HCT116 (cell line): ENCODE measurements around the gene CAPN5. TPM values are rescaled to one million over a fixed set of nuclear protein-coding genes. Genes with fewer than 3 reads are reported as not detected.

Experiments
- ATAC-seq: fragments of 200-7000 bp; cut with Tn5 transposase; 2 replicates; pipeline ENCODE4 v1.9.1; 2020; ENCODE audit warnings: mild to moderate bottlenecking, moderate library complexity
- BruUV-seq: library from RNA; stranded (reverse); fragments of 400-500 nt; replicated peaks from 2 replicates; lab custom pipeline; 2021; lab: Mats Ljungman, UMichigan
- CTCF ChIA-PET: fragments of 300-600 bp; sonication (Branson Sonifier 250); formaldehyde crosslinking; loops from one replicate; lab custom pipeline; 2021; ENCODE audit warnings: antibody characterized with exemption; lab: Charles Lee
- POLR2A ChIA-PET: fragments of 300-600, 350-600 bp; sonication (Branson Sonifier 250); formaldehyde crosslinking; loops from one replicate; lab custom pipeline; 2021; ENCODE audit warnings: antibody characterized with exemption; lab: Charles Lee
- RAD21 ChIA-PET, 2 experiments: fragments of 300-600 bp; sonication (Branson Sonifier 250); formaldehyde crosslinking; loops; one replicate each; lab custom pipeline; 2023; ENCODE audit warnings: low total read pairs in 2 of 2; ENCODE audit not compliant: uncharacterized antibody in 2 of 2, unreplicated experiment in 2 of 2, low non-redundant PET in 1 of 2; lab: Charles Lee
- DNase-seq: peaks from one replicate; pipeline ENCODE4 v3.0.0-alpha.2; 2010; ENCODE audit warnings: low read depth, low spot score
- H2AFZ ChIP-seq: fragments of 200-600 bp; shearing (Covaris generic), sonication (generic); 2 replicates; pipeline ENCODE4 v1.6.1; 2017; ENCODE audit warnings: low read depth, mixed run types, mixed read lengths, antibody characterized with exemption, low read length; ENCODE audit not compliant: poor library complexity, severe bottlenecking
- H3K27ac ChIP-seq: 2 replicates; pipeline ENCODE4 v1.5.1; 2012; ENCODE audit warnings: low read depth, low read length
- H3K27me3 ChIP-seq: fragments of 200-600 bp; sonication (generic); 2 replicates; pipeline ENCODE4 v1.6.1; 2016; ENCODE audit warnings: mixed run types, low read length, mixed read lengths; ENCODE audit not compliant: insufficient read depth
- H3K36me3 ChIP-seq, 2 experiments: fragments of 200-500 bp in 1 of 2; fragments of 200-600 bp in 1 of 2; sonication (Bioruptor generic) in 1 of 2; sonication (generic) in 1 of 2; 2 replicates each; pipeline versions ENCODE4 v1.5.1 to v1.6.1; 2014 to 2016; ENCODE audit warnings: low read length in 2 of 2, inconsistent platforms in 1 of 2, mixed read lengths in 1 of 2, mixed run types in 1 of 2; ENCODE audit not compliant: insufficient read depth in 2 of 2, control insufficient read depth in 1 of 2
- H3K4me1 ChIP-seq, 2 experiments: fragments of 200-600 bp in 1 of 2; sonication (generic) in 1 of 2; 2 replicates each; pipeline versions ENCODE4 v1.5.1 to v1.6.1; 2012 to 2017; ENCODE audit warnings: low read length in 2 of 2, inconsistent platforms in 1 of 2, mild to moderate bottlenecking in 1 of 2, mixed read lengths in 1 of 2, mixed run types in 1 of 2, moderate library complexity in 1 of 2; ENCODE audit not compliant: insufficient read depth in 2 of 2, control insufficient read depth in 1 of 2
- H3K4me2 ChIP-seq: fragments of 200-600 bp; sonication (generic); 2 replicates; pipeline ENCODE4 v1.6.1; 2017; ENCODE audit warnings: mixed run types, low read length, mixed read lengths
- H3K4me3 ChIP-seq, 2 experiments: fragments of 200-600 bp in 1 of 2; sonication (generic) in 1 of 2; replicated peaks in 1 of 2; 2 replicates each; pipeline ENCODE4 v1.5.1; 2011 to 2016; ENCODE audit warnings: low read length in 2 of 2, control low read depth in 1 of 2, low read depth in 1 of 2, mild to moderate bottlenecking in 1 of 2, mixed read lengths in 1 of 2, mixed run types in 1 of 2
- H3K79me2 ChIP-seq: fragments of 200-600 bp; sonication (generic); 2 replicates; pipeline ENCODE4 v1.6.1; 2017; ENCODE audit warnings: mild to moderate bottlenecking, mixed run types, low read length, moderate library complexity, mixed read lengths; ENCODE audit not compliant: insufficient read depth
- H3K9ac ChIP-seq: fragments of 200-600 bp; sonication (generic); 2 replicates; pipeline ENCODE4 v1.6.1; 2016; ENCODE audit warnings: low read length, mixed read lengths
- H3K9me2 ChIP-seq: fragments of 200-600 bp; sonication (generic), shearing (Covaris generic); 2 replicates; pipeline ENCODE4 v1.6.1; 2017; ENCODE audit warnings: mixed run types, mild to moderate bottlenecking, moderate library complexity; ENCODE audit not compliant: insufficient read depth
- H3K9me3 ChIP-seq, 2 experiments: fragments of 200-500 bp in 1 of 2; fragments of 200-600 bp in 1 of 2; sonication (Bioruptor generic) in 1 of 2; sonication (generic) in 1 of 2; 2 replicates each; pipeline ENCODE4 v1.6.1; 2014 to 2017; ENCODE audit warnings: low read length in 2 of 2, mixed read lengths in 2 of 2, inconsistent platforms in 1 of 2, low read depth in 1 of 2, mild to moderate bottlenecking in 1 of 2, mixed run types in 1 of 2, moderate library complexity in 1 of 2; ENCODE audit not compliant: control insufficient read depth in 1 of 2, insufficient read depth in 1 of 2
- H4K20me1 ChIP-seq: fragments of 200-600 bp; sonication (generic), shearing (Covaris generic); 2 replicates; pipeline ENCODE4 v1.6.1; 2017; ENCODE audit warnings: mixed run types, mild to moderate bottlenecking, moderate library complexity; ENCODE audit not compliant: insufficient read depth
- ELF1 ChIP-seq: IDR thresholded peaks from 2 replicates; pipeline ENCODE4 v1.6.1; 2012; ENCODE audit warnings: low read depth, borderline replicate concordance
- FOSL1 ChIP-seq: IDR thresholded peaks from 2 replicates; pipeline ENCODE4 v1.6.1; 2012; ENCODE audit warnings: low read depth
- POLR2AphosphoS5 ChIP-seq: IDR thresholded peaks from 2 replicates; pipeline ENCODE4 v1.6.1; 2011; ENCODE audit warnings: mild to moderate bottlenecking, low read depth, low read length, moderate library complexity
- ZFX ChIP-seq: fragments of 450-650 bp; IDR thresholded peaks from 2 replicates; pipeline ENCODE4 v1.6.1; 2017
- intact Hi-C: fragments of 100-400 bp; cut with micrococcal nuclease; formaldehyde crosslinking; loops from 2 replicates; pipeline ENCODE4 v1.10.0; 2022
- total RNA-seq: library from RNA; stranded (reverse); gene quantifications from one replicate; pipeline ENCODE4 v1.2.1, GENCODE V29; 2021; ENCODE audit not compliant: unreplicated experiment
- TF ChIP-seq, protein P1 (sequence below), 3 experiments: fragments of 200-600 bp in 1 of 3; sonication (generic) in 1 of 3; IDR thresholded peaks in 2 of 3; conservative IDR thresholded peaks in 1 of 3; 2 replicates each; pipeline ENCODE4 v1.5.1; 2012 to 2017; ENCODE audit warnings: low read depth in 2 of 3, low read length in 2 of 3, antibody characterized with exemption in 1 of 3, borderline replicate concordance in 1 of 3, control low read depth in 1 of 3, mild to moderate bottlenecking in 1 of 3, mixed read lengths in 1 of 3, mixed run types in 1 of 3, moderate library complexity in 1 of 3; ENCODE audit not compliant: insufficient read depth in 1 of 3
- TF ChIP-seq, protein P2 (sequence below): IDR thresholded peaks from 2 replicates; pipeline ENCODE4 v1.6.1; 2012

The CAPN5 gene
- total RNA-seq, 1 experiment from 2014 or later: 8.6 TPM

DNA sequence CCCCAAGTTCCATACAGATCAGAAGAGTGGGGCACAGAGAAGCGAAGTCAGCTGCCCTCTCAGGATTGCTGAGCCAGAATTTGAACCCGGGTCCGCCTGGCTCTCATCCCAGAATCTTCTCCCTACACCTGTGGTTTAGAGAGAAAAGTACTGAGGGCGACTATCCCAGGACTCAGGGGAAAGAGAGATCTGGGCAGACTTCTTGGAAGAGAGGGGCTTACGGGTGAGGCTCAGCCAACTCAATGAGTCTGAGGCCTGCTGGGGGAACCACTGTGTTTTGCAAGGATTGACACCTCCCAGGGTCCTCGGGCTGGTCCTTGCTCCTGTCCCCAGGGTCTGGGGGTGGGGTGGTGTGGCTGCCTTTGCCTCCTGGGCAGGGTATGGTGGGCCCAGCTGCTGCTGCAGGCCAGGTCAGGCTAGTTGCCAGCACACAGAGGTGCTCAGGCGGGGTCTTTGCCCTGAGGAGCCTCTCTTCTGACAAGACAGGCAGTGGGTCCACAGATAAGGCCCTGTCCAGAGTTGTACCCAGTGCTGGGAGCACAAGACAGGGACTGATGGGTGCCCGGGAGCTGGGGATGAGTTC lies 1.2 kb downstream of the CAPN5 start (continued):
- TF ChIP-seq, protein P1, sequence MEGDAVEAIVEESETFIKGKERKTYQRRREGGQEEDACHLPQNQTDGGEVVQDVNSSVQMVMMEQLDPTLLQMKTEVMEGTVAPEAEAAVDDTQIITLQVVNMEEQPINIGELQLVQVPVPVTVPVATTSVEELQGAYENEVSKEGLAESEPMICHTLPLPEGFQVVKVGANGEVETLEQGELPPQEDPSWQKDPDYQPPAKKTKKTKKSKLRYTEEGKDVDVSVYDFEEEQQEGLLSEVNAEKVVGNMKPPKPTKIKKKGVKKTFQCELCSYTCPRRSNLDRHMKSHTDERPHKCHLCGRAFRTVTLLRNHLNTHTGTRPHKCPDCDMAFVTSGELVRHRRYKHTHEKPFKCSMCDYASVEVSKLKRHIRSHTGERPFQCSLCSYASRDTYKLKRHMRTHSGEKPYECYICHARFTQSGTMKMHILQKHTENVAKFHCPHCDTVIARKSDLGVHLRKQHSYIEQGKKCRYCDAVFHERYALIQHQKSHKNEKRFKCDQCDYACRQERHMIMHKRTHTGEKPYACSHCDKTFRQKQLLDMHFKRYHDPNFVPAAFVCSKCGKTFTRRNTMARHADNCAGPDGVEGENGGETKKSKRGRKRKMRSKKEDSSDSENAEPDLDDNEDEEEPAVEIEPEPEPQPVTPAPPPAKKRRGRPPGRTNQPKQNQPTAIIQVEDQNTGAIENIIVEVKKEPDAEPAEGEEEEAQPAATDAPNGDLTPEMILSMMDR (IDR thresholded peaks at IDR 0.05 in 2 of 3, conservative IDR thresholded peaks at IDR 0.05 in 1 of 3; ENCODE audit: borderline replicate concordance in 1 of 3, insufficient read depth in 1 of 3, low read depth in 2 of 3, low read length in 2 of 3): no peak
- TF ChIP-seq, protein P2, sequence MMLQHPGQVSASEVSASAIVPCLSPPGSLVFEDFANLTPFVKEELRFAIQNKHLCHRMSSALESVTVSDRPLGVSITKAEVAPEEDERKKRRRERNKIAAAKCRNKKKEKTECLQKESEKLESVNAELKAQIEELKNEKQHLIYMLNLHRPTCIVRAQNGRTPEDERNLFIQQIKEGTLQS: no peak
- no peak for TF ChIP-seq POLR2AphosphoS5

DNA sequence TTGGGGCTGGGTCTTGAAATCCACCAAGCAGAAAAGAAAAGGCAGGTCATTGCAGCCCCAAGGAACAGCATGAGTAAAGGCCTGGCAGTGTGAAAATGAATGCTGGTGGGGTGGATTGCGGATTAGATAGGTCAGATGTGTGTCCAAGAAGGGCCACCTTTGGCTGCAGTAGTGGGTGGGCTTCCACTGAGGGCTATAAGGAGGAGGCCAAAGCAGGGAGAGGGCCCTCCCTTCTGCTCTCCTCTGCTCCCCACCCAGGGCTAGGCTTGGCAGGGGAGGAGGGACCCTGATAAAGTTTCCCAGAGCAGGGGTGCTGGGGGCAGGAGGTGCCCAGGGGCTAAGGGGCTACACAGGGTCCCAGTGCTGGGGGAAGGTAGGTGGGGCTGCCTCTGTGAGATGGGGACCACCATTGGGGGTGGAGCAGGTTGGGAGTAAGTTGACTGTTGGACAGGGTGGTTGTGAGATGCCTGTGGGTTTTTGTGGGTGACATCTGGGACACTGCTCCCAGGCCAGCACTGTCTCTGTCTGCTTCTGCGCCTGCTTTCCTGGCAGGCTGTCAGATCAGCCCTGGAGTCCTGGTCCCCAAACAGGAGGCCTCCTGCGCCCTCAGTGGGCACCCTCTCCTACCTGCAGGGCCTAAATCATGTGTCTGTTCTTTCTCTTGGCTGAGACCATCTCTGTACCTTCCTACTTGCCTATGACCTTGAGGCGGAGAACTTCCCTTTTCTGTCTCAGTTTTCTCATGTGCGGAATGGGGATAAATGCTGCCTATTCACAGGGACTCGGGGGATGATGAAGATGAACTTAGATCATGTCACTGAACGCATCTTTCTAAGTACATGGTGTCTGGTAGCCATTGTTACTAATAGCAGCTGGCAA lies 1.9 kb downstream of the CAPN5 start:
- Histone ChIP-seq H3K4me3 (no peak overlapping the region), H3K9me3 (no peaks in the 10 kb centered on the region), H3K27me3 (no peaks in the 10 kb centered on the region), H2AFZ (no peak overlapping the region), H3K9me2 (no peaks in the 10 kb centered on the region), H3K79me2 (no peaks in the 10 kb centered on the region), H3K4me2 (no peak overlapping the region), H3K9ac (no peak overlapping the region), H3K4me1 (peaks cover 23 to 37% of the 10 kb centered on the region in 2 experiments), H4K20me1 (no peaks in the 10 kb centered on the region)
- ChIA-PET RAD21 (no interaction called here), POLR2A (no interaction called here), CTCF (no interaction called here)
- no TSS peak for BruUV-seq
- no peak for TF ChIP-seq FOSL1
- TF ChIP-seq ZFX: no peak
- TF ChIP-seq ELF1: no peak
- TF ChIP-seq, all 23 proteins: peak for 0
- H3K27ac ChIP-seq: no peak overlapping the region
- DNase-seq: no peak
- H3K36me3 ChIP-seq: no peaks in the 10 kb centered on the region
- ATAC-seq: no peak
- intact Hi-C loops: no loop called here
